IPS-18a (cell line): Measurements from ENCODE around the gene CASTOR1.
A peak's percentile ranks its signal among the peaks of the same experiment; 100 is the strongest.

Experiments used
- H3K27ac ChIP-seq: one replicate; pipeline ENCODE4 v1.5.1; 2013; ENCODE audit warnings: low read length
- H3K27me3 ChIP-seq: one replicate; pipeline ENCODE4 v1.6.1; 2013; ENCODE audit warnings: mild to moderate bottlenecking, low read length; ENCODE audit not compliant: control insufficient read depth, insufficient read depth
- H3K36me3 ChIP-seq: one replicate; pipeline ENCODE4 v1.6.1; 2013; ENCODE audit warnings: low read depth, low read length; ENCODE audit not compliant: control insufficient read depth
- H3K4me1 ChIP-seq: one replicate; pipeline ENCODE4 v1.6.1; 2013; ENCODE audit warnings: low read depth, low read length; ENCODE audit not compliant: control insufficient read depth
- H3K4me3 ChIP-seq: one replicate; pipeline ENCODE4 v1.5.1; 2013; ENCODE audit warnings: low read length
- H3K9ac ChIP-seq: one replicate; pipeline ENCODE4 v1.6.1; 2013; ENCODE audit warnings: mild to moderate bottlenecking, low read length, moderate library complexity
- H3K9me3 ChIP-seq: one replicate; pipeline ENCODE4 v1.6.1; 2013; ENCODE audit warnings: low read depth, low read length; ENCODE audit not compliant: control insufficient read depth

Gene CASTOR1

DNA sequence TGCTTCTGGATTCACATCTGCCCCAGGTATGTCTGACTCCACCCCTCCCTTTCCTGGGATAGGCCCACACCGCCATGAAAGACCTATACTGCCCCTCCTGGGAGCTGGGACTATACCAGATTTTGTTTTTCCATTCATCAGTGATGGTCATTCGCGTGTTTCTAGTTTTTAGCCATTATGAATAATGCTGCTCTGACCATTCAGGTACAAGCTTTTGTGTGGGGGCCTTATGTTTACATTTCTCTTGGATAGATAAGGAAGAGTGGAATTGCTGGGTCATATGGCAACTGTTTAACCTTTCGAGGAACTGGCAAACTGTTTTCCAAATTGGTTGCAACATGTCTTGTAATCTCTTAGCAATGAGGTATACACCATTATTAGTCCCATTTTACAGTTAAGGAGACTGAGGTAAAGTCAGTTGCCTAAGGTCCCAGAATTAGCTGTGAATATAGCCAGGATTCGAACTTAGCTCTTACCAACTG lies 38.6 kb upstream of the CASTOR1 start:
- Histone ChIP-seq H3K4me3 (peak overlapping the region; percentile 61), H3K4me1 (peaks cover 13% of the 10 kb centered on the region), H3K9ac (no peak overlapping the region), H3K27ac (no peak overlapping the region), H3K27me3 (no peaks in the 10 kb centered on the region), H3K36me3 (peaks cover 12% of the 10 kb centered on the region), H3K9me3 (no peaks in the 10 kb centered on the region)

GRCh38 chr22:30326706-30327362 lies 37.5 kb upstream of the CASTOR1 start, which contains the start of gene TBC1D10A:
Gene TBC1D10A, minus strand, starts transcription at chr22:30326941. Its CDS starts 60 bp downstream, at chr22:30326881.
- peak within 1 kb of the TSS; percentile 76 for H3K4me3 ChIP-seq
- no peak within 1 kb of the TSS for H3K27ac ChIP-seq
- peaks cover 13% of the 10 kb centered on the region for H3K4me1 ChIP-seq
- H3K36me3 ChIP-seq: peaks cover 4% of the 10 kb centered on the region
- no peaks in the 10 kb centered on the region for H3K27me3 ChIP-seq
- no peaks in the 10 kb centered on the region for H3K9me3 ChIP-seq
- peak within 1 kb of the TSS; percentile 30 for H3K9ac ChIP-seq

DNA sequence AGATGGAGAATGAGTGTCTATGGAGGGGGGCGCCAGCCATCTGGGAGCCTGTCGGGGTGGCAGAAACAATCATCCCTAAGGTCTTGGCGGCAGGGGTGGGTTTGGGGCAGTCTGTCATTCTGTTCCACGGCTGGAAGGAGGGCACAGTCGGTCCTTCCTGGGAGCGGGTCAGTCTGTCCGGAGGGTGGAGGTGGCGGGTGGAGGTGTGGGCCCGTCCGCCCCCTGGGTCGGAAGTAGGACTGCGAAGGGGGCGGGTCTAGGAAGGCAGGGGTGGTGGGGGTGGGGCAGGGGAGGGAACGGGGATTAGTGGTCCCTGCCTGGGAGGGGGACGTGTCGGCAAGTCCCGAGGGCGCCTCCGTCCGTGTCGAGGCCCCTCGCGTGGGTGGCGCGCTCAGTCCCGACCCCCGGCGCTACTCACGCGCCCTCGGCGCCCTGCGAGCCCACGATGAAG lies 37.0 kb upstream of the CASTOR1 start:
- Histone ChIP-seq H3K4me3 (peak overlapping the region; percentile 76), H3K9ac (no peak overlapping the region), H3K9me3 (no peaks in the 10 kb centered on the region), H3K27ac (no peak overlapping the region), H3K27me3 (no peaks in the 10 kb centered on the region), H3K36me3 (peaks cover 4% of the 10 kb centered on the region), H3K4me1 (peaks cover 13% of the 10 kb centered on the region)

GRCh38 chr22:30325724-30326254 lies 36.5 kb upstream of the CASTOR1 start:
- Histone ChIP-seq H3K27ac (no peak overlapping the region), H3K4me1 (peaks cover 13% of the 10 kb centered on the region), H3K4me3 (peak overlapping the region; percentile 76), H3K9ac (no peak overlapping the region), H3K27me3 (no peaks in the 10 kb centered on the region), H3K36me3 (peaks cover 3% of the 10 kb centered on the region), H3K9me3 (no peaks in the 10 kb centered on the region)

DNA sequence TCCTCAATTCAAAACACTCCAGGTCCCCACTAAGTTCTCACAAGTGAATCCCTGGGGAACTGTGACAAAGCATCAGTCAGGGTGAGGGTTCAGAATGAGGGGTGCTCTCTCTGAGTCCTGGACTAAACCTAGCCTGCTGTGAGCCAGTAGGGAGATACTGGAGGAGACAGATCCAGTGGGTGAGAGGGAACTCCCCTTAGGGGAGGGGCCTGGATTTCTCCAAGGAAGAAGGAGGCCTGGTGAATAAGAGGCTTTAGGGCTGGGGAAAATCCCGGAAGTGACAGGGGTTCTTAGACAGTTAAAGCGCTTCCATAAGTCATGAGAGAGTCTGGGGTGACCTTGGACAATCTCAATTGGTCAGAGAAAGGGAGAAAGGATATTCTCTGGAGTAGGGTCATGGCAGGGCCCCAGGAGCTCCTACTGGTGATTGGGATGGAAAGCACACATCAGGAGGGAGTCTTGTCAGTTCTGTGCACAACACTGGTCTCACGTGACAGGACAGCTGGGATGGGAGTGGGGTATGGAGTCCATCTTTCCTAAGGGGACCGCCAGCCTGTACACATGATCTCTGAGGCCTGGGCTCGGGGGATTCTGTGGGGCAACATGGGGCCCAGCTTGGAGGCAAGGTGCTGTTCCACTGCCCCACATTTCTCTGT lies 35.9 kb upstream of the CASTOR1 start:
- no peak overlapping the region for H3K9ac ChIP-seq
- H3K36me3 ChIP-seq: no peaks in the 10 kb centered on the region
- no peak overlapping the region for H3K27ac ChIP-seq
- H3K27me3 ChIP-seq: no peaks in the 10 kb centered on the region
- no peaks in the 10 kb centered on the region for H3K9me3 ChIP-seq
- H3K4me3 ChIP-seq: peak overlapping the region; percentile 76
- peaks cover 13% of the 10 kb centered on the region for H3K4me1 ChIP-seq

- Histone ChIP-seq H3K4me3 (no peak overlapping the region), H3K36me3 (no peaks in the 10 kb centered on the region), H3K27ac (no peak overlapping the region), H3K9ac (no peak overlapping the region), H3K9me3 (no peaks in the 10 kb centered on the region), H3K4me1 (peaks cover 13% of the 10 kb centered on the region), H3K27me3 (no peaks in the 10 kb centered on the region)
Measured at GRCh38 chr22:30324014-30324730, 34.9 kb upstream of the CASTOR1 start.

GRCh38 chr22:30323246-30323645 lies 33.9 kb upstream of the CASTOR1 start:
- H3K27ac ChIP-seq: no peak overlapping the region
- no peak overlapping the region for H3K9ac ChIP-seq
- no peaks in the 10 kb centered on the region for H3K9me3 ChIP-seq
- no peaks in the 10 kb centered on the region for H3K27me3 ChIP-seq
- H3K36me3 ChIP-seq: no peaks in the 10 kb centered on the region
- no peak overlapping the region for H3K4me3 ChIP-seq
- peaks cover 13% of the 10 kb centered on the region for H3K4me1 ChIP-seq

- Histone ChIP-seq H3K27ac (no peak overlapping the region), H3K9ac (no peak overlapping the region), H3K4me1 (peaks cover 3% of the 10 kb centered on the region), H3K27me3 (no peaks in the 10 kb centered on the region), H3K9me3 (no peaks in the 10 kb centered on the region), H3K4me3 (no peak overlapping the region), H3K36me3 (no peaks in the 10 kb centered on the region)
Measured at GRCh38 chr22:30321461-30321860, 32.2 kb upstream of the CASTOR1 start.

GRCh38 chr22:30320021-30320556 lies 30.8 kb upstream of the CASTOR1 start:
- no peaks in the 10 kb centered on the region for H3K36me3 ChIP-seq

GRCh38 chr22:30318799-30319419 lies 29.6 kb upstream of the CASTOR1 start:
- Histone ChIP-seq H3K27me3 (no peaks in the 10 kb centered on the region), H3K36me3 (no peaks in the 10 kb centered on the region), H3K4me1 (no peaks in the 10 kb centered on the region), H3K4me3 (no peak overlapping the region), H3K27ac (no peak overlapping the region), H3K9ac (no peak overlapping the region), H3K9me3 (no peaks in the 10 kb centered on the region)

More at GRCh38 chr22:30320021-30320556, 30.8 kb upstream of the CASTOR1 start:
- Histone ChIP-seq H3K9ac (no peak overlapping the region), H3K4me3 (no peak overlapping the region), H3K9me3 (no peaks in the 10 kb centered on the region), H3K27me3 (no peaks in the 10 kb centered on the region), H3K27ac (no peak overlapping the region), H3K4me1 (no peaks in the 10 kb centered on the region)

DNA sequence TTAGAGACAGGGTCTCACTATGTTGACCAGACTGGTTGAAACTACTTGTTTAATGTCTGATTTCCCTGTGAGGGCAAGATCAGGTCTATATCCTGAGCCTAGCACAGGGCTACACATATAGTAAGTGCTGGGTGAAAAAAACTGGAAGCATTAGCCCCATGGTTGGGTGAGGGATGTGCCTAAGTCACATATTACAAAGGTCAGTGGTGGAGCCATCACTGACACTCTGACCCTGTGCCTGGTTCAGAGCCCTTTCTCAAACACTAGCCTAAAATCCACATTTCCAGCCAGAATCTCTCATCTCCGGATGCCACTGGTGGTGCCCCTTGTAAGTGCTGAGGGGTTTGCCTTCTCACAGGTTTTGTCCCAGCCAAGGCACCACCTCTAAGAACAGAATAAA lies 28.5 kb upstream of the CASTOR1 start:
- Histone ChIP-seq H3K4me1 (no peaks in the 10 kb centered on the region), H3K9me3 (no peaks in the 10 kb centered on the region), H3K27me3 (no peaks in the 10 kb centered on the region), H3K9ac (no peak overlapping the region), H3K4me3 (no peak overlapping the region), H3K36me3 (no peaks in the 10 kb centered on the region), H3K27ac (no peak overlapping the region)
